Pulmonary artery endothelial cell (primary cell): ENCODE measurements around the gene BMP2K. TPM values are rescaled to one million over a fixed set of nuclear protein-coding genes. Genes with fewer than 3 reads are reported as not detected.
"Not testable (repeated sequence)": the region's sequence is repeated elsewhere in the genome, so short reads cannot be mapped to it uniquely, and the experiment has no call there.

ENCODE experiments used
- DNase-seq: peaks from one replicate; pipeline ENCODE4 v3.0.0-alpha.2; 2011; ENCODE audit warnings: low read depth, low spot score
- total RNA-seq: library from RNA; depleted of rRNA; stranded (reverse); fragments of >200 nt; gene quantifications from 2 replicates; pipeline ENCODE4 v1.2.3, GENCODE V29; 2014

The BMP2K gene
- total RNA-seq, 1 donor from 2014 or later = 32.2 TPM

- no peak for DNase-seq
Measured at GRCh38 chr4:78787392-78788006, 11.3 kb downstream of the BMP2K start.

DNA sequence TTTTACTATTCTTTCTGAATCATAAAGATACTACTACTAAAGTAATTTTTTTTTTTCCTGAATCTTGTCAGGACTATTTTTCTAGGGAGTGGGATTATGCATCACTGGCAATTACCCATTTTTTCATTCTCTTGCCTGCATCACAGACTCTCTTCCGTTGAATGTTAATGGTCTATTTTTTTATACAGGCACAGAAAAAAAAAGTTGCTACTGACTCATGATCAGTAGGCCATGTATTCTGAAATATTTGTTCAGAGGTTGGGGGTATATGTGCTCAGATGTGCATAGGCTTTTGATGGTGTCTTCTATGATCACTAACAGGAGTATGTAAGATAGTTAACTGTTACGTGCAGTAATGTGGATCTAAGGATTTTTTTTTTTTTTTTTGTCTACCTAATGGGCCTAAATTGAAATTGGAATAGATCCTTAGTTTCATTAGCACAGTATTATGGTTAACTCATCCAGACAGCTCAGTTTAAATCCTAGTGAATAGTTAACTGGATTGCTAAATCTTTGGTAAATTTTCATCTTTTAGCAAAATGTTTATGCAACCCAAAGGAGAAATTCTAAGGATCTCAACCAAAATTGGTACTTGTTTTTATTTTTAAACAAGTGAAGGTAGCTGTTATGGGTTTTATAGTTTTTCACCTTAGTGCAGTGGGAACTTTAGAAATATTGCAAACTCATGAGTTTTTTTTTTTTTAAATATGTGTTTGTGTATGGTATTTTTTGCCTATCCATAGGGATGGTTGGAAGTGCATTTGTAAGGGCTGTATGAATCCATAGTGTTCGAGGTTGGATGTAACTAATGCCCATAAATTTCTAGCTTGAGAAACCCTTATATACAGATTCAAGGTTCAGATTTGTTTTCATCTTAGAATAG lies 12.1 kb downstream of the BMP2K start:
- DNase-seq = no peak

DNA sequence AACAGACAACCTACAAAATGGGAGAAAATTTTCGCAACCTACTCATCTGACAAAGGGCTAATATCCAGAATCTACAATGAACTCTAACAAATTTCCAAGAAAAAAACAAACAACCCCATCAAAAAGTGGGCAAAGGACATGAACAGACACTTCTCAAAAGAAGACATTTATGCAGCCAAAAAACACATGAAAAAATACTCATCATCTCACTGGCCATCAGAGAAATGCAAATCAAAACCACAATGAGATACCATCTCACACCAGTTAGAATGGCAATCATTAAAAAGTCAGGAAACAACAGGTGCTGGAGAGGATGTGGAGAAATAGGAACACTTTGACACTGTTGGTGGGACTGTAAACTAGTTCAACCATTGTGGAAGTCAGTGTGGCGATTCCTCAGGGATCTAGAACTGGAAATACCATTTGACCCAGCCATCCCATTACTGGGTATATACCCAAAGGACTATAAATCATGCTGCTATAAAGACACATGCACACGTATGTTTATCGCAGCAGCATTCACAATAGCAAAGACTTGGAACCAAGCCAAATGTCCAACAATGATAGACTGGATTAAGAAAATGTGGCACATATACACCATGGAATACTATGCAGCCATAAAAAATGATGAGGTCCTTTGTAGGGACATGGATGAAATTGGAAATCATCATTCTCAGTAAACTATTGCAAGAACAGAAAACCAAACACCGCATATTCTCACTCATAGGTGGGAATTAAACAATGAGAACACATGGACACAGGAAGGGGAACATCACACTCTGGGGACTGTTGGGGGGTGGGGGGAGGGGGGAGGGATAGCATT lies 19.7 kb downstream of the BMP2K start:
- DNase-seq = not testable (repeated sequence)

DNA sequence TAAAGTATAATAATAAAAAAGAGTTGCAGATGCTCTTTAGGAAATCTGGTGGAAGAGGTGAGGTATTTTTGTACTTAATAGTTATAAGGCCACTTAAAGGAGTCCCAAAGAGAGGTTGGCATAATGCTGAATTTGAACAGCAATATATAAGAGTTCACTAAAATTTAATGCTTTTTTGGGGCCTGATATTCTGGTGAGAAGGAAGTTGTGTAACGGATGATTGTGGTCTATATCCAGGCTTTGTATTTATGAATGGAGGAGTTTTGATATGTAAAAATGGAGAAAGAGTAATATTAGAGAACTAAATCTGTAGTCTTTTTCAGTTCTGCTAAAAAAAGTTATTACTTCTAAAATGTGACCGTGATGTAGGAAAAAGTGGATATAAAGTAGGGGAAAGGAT lies 20.4 kb downstream of the BMP2K start:
- no peak for DNase-seq

DNA sequence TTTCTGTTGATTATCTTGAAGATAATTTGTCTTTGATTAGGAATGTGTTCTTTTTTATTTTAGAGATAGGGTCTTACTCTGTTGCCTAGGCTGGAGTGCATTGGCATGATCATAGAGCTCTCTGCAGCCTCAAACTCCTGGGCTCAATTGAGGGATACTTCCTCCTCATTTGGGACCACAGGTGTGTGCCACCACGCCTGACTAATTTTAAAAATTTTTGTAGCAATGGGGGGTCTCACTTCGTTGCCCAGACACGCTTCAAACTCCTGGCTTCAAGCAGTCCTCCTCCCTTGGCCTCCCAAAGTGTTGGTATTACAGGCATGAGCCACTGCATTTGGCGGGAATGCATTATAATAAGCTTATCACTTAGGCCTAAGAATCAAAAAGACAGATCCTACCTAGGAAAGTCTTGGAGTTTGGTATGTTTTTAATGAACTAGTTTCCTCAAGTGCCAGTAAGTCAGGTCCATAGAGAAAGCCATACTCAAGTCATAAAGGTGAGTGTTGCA lies 21.7 kb downstream of the BMP2K start:
- no peak for DNase-seq

- DNase-seq = no peak
Measured at GRCh38 chr4:78799551-78800495, 23.7 kb downstream of the BMP2K start.

- no peak for DNase-seq
Measured at GRCh38 chr4:78800965-78801364, 24.8 kb downstream of the BMP2K start.

GRCh38 chr4:78803983-78804382 lies 27.8 kb downstream of the BMP2K start:
- no peak for DNase-seq

DNA sequence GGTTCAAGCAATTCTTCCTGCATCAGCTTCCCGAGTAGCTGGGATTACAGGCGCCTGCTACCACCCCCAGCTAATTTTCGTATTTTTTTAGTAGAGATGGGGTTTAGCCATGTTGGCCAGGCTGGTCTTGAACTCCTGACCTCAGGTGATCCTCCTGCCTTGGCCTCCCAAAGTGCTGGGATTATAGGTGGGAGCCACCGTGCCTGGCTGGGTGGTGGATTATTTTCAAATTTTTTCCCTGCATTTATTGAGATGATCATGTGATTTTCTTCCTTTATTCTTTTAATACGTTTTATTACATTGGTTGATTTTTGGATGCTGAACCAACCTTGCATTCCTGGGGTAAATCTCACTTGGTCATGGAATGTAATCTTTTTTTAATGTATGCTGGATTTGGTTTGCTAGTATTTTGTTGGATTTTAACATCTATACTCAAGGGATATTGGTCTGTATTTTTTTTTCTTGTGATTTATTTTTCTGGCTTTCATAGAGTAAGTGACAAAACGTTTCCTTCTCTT lies 30.9 kb downstream of the BMP2K start:
- no peak for DNase-seq

DNA sequence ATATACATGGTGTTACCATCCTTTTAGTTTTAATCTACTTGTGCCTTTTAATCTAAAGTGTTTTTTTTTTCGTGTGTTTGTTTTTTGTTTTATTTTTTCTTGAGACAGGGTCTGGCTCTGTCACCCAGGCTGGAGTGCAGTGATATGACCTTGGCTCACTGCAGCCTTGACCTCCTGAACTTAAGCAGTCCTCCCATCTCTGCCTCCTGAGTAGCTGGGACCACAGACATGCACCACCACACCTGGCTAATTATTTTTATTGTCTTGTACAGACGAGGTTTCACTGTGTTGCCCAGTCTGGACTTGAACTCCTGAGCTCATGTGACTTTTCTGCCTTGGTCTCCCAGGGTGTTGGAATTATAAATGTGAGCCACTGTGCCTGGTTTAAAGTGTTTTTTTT lies 33.1 kb downstream of the BMP2K start:
- DNase-seq = no peak

DNA sequence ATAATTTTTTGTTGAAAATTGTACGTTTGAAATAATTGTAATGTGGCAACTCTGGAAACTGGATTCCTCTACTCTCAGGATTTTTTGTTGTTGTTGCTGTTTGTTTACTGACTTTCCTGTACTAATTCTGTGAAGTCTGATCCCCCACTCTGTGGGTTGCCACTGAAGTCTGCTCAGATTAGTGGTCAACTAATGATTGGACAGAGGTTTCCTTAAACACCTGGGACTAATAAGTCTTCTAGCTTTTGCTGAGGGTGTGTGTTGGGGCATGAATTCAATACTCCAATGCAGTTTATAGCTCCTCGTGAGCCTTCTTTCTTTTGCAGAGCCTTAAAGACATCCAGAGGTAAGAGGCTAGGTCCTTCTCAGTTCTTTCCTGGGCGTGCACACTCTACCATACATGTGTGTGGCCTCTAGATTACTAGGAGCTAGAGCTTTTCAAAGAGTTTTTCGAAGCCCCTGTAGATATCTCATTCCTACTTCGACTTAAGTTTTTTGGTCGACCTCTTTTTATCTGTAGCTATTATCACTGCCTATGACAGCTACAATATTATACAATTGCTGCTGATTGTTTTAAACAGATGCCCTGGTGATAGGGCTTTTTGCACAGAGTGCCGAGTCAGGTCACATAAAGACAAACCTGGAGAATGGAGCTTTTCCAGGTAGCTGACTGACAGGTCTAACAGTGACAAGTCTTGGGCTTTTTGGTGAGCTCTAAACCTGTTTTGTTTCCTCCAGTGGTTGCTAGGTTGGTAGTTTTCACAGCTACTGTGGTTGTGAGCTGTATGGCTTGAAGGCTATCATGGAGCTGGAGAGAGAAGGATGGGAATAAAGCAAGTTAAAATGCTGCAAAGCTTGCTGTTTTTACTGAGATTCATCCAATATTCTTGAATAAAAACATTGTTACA lies 34.0 kb downstream of the BMP2K start:
- DNase-seq = no peak

- no peak for DNase-seq
Measured at GRCh38 chr4:78811034-78811433, 34.9 kb downstream of the BMP2K start.

GRCh38 chr4:78818530-78819079 lies 42.5 kb downstream of the BMP2K start:
- DNase-seq = no peak

DNA sequence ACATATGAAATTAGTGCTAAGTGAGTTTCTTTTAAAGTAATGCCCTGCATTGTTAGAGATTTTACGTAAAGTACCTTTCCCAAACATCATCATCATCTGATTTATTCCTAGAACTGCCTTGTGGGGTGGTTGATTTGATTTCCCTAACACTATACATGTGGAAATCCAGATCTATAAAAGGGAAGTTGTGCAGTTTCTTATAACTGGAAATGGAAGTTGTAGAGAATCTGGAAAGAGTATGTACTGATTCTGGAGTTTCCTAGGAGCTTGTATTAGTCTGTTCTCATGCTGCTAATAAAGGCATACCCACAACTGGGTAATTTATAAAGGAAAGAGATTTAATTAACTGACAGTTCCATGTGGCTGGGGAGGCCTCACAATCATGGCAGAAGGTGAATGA lies 47.9 kb downstream of the BMP2K start:
- DNase-seq = no peak

- no peak for DNase-seq
Measured at GRCh38 chr4:78827191-78827590, 51.0 kb downstream of the BMP2K start.

DNA sequence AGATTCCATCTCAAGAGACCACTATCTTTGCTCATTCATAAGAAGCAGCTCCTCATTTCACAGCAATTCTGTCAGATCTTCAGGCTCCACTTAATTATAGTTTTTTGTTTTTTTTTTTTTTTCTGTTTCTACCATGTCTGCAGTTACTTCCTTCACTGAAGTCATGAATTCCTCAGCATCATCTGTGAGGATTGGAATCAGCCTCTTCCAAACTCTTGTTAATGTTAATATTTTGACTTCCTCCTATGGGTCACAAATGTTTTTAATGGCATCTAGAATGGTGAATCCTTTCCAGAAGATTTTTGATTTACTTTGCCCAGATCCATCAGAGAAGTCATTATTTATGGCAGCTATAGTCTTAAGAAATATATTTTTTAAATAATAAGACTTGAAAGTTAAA lies 53.1 kb downstream of the BMP2K start:
- no peak for DNase-seq

DNA sequence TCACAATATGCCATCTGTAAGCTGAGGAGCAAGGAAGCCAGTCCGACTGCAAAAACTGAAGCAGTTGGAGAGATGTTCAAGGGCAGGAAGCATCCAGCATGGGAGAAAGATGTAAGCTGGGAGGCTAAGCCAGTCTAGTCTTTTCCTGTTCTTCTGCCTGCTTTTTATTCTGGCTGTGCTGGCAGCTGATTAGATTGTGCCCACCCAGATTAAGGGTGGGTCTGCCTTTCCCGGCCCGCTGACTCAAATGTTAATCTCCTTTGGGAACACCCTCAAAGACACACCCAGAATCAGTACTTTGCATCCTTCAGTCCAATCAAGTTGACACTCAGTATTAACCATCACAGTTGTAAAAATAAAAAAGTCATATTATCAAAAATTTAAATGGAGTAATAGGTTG lies 63.5 kb downstream of the BMP2K start:
- not testable (repeated sequence) for DNase-seq

- not testable (repeated sequence) for DNase-seq
Measured at GRCh38 chr4:78840286-78840685, 64.1 kb downstream of the BMP2K start.

GRCh38 chr4:78845472-78845871 lies 69.3 kb downstream of the BMP2K start:
- DNase-seq = no peak
